Sigmoid colon (tissue), 4 donors: ENCODE data around the gene SLC49A4.

Experiments used
- CTCF ChIP-seq, 4 experiments: fragments of 450-650 bp in 3 of 4; fragments of 200-600 bp in 1 of 4; IDR thresholded peaks; one replicate each; pipeline ENCODE4 v1.5.1; 2016 to 2019; ENCODE audit warnings: antibody characterized with exemption in 4 of 4, mild to moderate bottlenecking in 3 of 4, moderate library complexity in 2 of 4
- EP300 ChIP-seq, 4 donors: sonication (generic); formaldehyde crosslinking; IDR thresholded peaks; one replicate each; pipeline ENCODE4 v1.6.1; 2017; ENCODE audit warnings: antibody characterized with exemption in 4 of 4
- POLR2A ChIP-seq, 2 donors: fragments of 450-650 bp; IDR thresholded peaks; one replicate each; pipeline ENCODE4 v1.6.1; 2016; ENCODE audit warnings: antibody characterized with exemption in 2 of 2, mild to moderate bottlenecking in 2 of 2, moderate library complexity in 2 of 2

GRCh38 chr3:122810734-122811133, 15.9 kb downstream of the SLC49A4 start:
- no peak for TF ChIP-seq CTCF (IDR thresholded peaks at IDR 0.05)
- TF ChIP-seq EP300 (IDR thresholded peaks at IDR 0.05) = no peak
- no peak for TF ChIP-seq POLR2A (IDR thresholded peaks at IDR 0.05)
